NCI-H187 treated with DMSO at 0.1 percent for 48 hours (cell line): ENCODE results near the gene CACNB2.
"Not testable (repeated sequence)": the region's sequence is repeated elsewhere in the genome, so short reads cannot be mapped to it uniquely, and the experiment has no call there.

Source experiments
- DNase-seq: peaks from one replicate; lab custom pipeline; 2025; lab: John Stamatoyannopoulos, UW

Gene CACNB2

GRCh38 chr10:18401416-18402195 is 261.4 kb downstream of the CACNB2 start:
- no peak for DNase-seq

GRCh38 chr10:18402853-18403252 is 262.6 kb downstream of the CACNB2 start:
- no peak for DNase-seq

GRCh38 chr10:18404530-18404929 is 264.3 kb downstream of the CACNB2 start:
- DNase-seq: no peak

- DNase-seq: no peak
Observed at GRCh38 chr10:18406136-18406535, 265.9 kb downstream of the CACNB2 start.

GRCh38 chr10:18409599-18410397 is 269.6 kb downstream of the CACNB2 start:
- no peak for DNase-seq

- no peak for DNase-seq
Observed at GRCh38 chr10:18414061-18414460, 273.8 kb downstream of the CACNB2 start.

GRCh38 chr10:18417950-18418527 is 277.8 kb downstream of the CACNB2 start:
- DNase-seq: no peak

GRCh38 chr10:18418541-18419215 is 278.5 kb downstream of the CACNB2 start:
- no peak for DNase-seq

- no peak for DNase-seq
Observed at GRCh38 chr10:18419945-18420344, 279.7 kb downstream of the CACNB2 start.

- no peak for DNase-seq
Observed at GRCh38 chr10:18421726-18422293, 281.6 kb downstream of the CACNB2 start.

- DNase-seq: no peak
Observed at GRCh38 chr10:18423058-18423637, 282.9 kb downstream of the CACNB2 start.

GRCh38 chr10:18424200-18424599 is 284.0 kb downstream of the CACNB2 start:
- no peak for DNase-seq

- DNase-seq: no peak
Observed at GRCh38 chr10:18429335-18429734, 289.1 kb downstream of the CACNB2 start.

GRCh38 chr10:18436902-18437301 is 296.7 kb downstream of the CACNB2 start:
- no peak for DNase-seq

- DNase-seq: no peak
Observed at GRCh38 chr10:18437486-18437885, 297.3 kb downstream of the CACNB2 start.

GRCh38 chr10:18438361-18439126 is 298.3 kb downstream of the CACNB2 start:
- DNase-seq: no peak

- no peak for DNase-seq
Observed at GRCh38 chr10:18439601-18440000, 299.4 kb downstream of the CACNB2 start.

GRCh38 chr10:18445635-18446034 is 305.4 kb downstream of the CACNB2 start:
- DNase-seq: not testable (repeated sequence)

- DNase-seq: no peak
Observed at GRCh38 chr10:18446205-18446604, 306.0 kb downstream of the CACNB2 start.

GRCh38 chr10:18449611-18450026 is 309.4 kb downstream of the CACNB2 start:
- no peak for DNase-seq

- no peak for DNase-seq
Observed at GRCh38 chr10:18450298-18450697, 310.1 kb downstream of the CACNB2 start.
